G401 (cell line): ENCODE measurements around the gene SIRT1. TPM values are rescaled to one million over a fixed set of nuclear protein-coding genes. Genes with fewer than 3 reads are reported as not detected.
A peak's percentile ranks its signal among the peaks of the same experiment; 100 is the strongest.
"Not testable (repeated sequence)": the region's sequence is repeated elsewhere in the genome, so short reads cannot be mapped to it uniquely, and the experiment has no call there.

Experiments
- DNase-seq: peaks from one replicate; pipeline ENCODE4 v3.0.0-alpha.2; 2015; ENCODE audit warnings: low spot score
- in situ Hi-C: cut with HindIII; loops from 2 replicates; pipeline ENCODE4 v1.10.0; 2016; ENCODE audit warnings: low sequenced_read_pairs, mixed read lengths
- total RNA-seq: library from RNA; depleted of rRNA; stranded (reverse); fragments of >200 nt; shearing (Covaris generic); gene quantifications from 2 replicates; pipeline ENCODE4 v1.2.3, GENCODE V29; 2014; rRNA removed

Gene SIRT1
- total RNA-seq, result 14.8 and 27.2 TPM in 2 replicates

- in situ Hi-C loops, result no loop called here
- peak; percentile 94 for DNase-seq
Measured at GRCh38 chr10:67884313-67884841, at the start of gene SIRT1. Gene SIRT1 (plus strand): TSS chr10:67884656. CDS start chr10:67884722, 66 bp downstream.

- peak; percentile 48 for DNase-seq
- in situ Hi-C loops, result not testable (repeated sequence)
Measured at GRCh38 chr10:67835541-67836394, 48.7 kb upstream of the SIRT1 start.

GRCh38 chr10:67836488-67836887 lies 48.0 kb upstream of the SIRT1 start:
- DNase-seq, result no peak
- in situ Hi-C loops, result no loop called here

- DNase-seq, result no peak
- in situ Hi-C loops, result no loop called here
Measured at GRCh38 chr10:67836972-67837371, 47.5 kb upstream of the SIRT1 start.

DNA sequence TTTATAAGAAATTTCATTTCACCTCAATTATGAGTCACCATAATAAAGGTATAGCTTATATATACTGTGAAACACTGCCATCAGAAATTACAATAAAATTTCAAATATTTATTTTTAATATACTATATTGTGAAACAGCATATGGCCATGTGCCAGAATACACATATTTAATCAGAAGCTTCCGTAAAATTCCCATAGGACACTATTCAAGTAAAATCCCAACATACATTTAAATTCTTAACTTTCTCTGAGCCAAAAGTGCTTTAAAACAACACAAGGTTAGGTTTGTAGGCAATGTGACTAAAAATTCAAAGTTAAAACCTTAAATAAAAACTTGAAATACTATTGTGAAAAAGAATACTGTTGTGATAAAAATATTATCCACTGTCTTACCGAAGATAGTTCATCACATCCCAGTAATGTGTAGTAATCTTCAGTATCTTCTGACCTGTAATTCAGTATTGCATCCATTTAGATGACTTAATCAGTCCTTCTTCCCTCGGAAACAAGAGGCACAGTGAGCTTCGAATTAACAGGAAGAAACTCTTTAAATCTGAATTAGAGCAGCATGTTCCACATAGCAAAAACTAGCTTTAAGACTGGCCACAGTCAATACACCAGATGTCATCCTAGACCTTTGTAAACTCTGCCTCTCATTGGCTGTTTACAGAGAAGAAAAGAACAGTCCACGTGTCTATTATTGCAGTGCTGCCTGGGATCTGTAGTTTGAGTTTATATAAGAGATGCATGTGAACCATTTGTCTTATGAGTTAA lies 46.7 kb upstream of the SIRT1 start, which contains the start of gene DNAJC12:
Gene DNAJC12, minus strand, starts transcription at position 648 of the 774 bp plus-strand sequence. Its CDS starts 177 bp downstream, at position 471.
- DNase-seq, result peak; percentile 97
- in situ Hi-C loops, result no loop called here

GRCh38 chr10:67839511-67839910 lies 44.9 kb upstream of the SIRT1 start:
- in situ Hi-C loops, DNase-seq: not testable (repeated sequence)

DNA sequence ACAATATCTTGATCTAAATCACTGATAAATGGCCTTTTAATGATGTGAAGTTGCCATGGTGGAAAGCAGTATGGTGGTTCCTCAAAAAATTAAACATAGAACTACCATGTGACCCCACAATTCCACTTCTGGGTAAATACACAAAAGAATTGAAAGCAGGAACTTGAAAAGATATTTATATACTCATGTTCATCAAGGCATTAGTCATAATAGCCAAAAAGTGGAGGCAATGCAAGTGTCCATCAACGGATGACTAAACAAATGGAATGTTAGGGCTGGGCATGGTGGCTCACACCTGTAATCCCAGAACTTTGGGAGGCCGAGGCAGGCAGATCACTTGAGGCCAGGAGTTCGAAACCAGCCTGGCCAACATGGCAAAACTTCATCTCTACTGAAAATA lies 44.5 kb upstream of the SIRT1 start:
- DNase-seq, result no peak

DNA sequence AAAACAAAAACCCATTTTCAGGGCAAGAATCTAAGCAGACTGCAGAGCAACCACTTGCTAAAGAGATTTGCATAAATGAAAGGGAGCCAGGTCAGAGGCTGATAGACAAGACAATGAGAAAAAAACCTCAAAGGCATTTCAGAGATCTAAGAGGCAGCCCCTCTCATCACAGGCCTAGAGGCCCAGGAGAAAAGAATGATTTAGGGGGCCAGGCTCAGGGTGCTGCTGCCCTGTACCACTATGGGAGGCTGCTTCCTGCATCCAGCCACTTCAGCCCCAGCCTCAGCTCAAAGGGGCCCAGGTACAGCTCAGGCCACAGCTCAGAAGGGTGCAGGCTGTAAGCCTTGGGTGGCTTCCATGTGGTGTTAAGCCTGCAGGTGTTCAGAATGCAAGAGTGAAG lies 42.7 kb upstream of the SIRT1 start:
- no peak for DNase-seq
- in situ Hi-C loops, result no loop called here

More for the DNA sequence above, 44.5 kb upstream of the SIRT1 start:
- in situ Hi-C loops, result no loop called here

DNA sequence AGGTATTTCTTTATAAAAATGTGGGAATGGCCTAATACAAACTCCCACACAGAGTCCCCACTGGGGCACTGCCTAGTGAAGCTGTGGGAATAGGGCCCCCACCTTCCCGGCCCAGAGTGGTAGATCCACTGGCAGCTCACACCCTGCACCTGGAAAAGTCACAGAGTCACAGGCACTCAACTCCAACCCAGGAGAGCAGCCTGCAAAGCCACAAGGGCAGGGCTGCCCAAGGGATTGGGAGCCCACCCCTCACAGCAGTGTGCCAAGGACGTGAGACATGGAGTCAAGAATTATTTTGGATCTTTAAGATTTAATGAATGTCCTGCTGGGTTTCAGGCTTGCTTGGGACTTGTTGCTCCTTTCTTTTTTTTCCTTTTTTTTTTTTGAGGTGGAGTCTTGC lies 41.2 kb upstream of the SIRT1 start:
- no peak for DNase-seq
- in situ Hi-C loops, result no loop called here

- in situ Hi-C loops, result no loop called here
Measured at GRCh38 chr10:67849331-67850011, 35.0 kb upstream of the SIRT1 start.

DNA sequence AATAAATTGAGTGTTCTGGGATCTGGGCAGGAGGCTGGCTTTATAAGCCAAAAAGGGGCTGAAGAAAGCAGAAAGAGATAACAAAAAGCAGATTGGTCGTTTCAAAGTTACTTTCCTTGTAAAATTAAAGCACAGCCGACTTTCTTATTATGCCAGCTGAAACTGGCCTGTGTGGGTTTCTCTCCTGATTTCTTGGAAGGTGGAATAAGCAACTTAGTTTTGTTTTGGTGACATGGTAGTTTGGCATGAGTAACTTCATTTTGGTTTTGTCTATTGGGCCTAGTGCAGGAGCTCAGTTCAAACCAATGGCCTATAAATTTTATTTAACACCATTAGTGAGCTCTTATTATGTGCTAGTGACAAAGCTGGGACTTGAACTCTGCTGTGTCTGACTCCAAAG lies 33.3 kb upstream of the SIRT1 start:
- no peak for DNase-seq
- in situ Hi-C loops, result no loop called here

More at GRCh38 chr10:67849331-67850011, 35.0 kb upstream of the SIRT1 start:
- peak; percentile 97 for DNase-seq

DNA sequence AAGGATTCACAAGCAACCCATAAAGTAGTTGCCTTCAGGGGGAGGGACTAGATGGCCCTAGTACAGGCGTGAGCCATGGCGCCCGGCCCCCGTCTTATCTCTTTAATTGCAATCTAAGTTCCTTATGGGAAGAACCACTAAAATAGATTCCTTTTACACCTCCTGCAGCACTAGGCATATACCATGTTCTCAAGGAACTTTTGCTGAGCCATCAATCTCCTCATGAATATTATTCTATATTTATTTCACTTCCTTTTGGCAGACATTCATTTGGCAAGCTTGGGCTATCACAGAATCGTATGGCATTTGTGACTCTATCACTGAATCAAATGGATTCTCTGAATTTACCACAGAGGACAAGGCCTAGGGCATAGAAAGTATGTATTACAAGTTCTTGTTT lies 31.7 kb upstream of the SIRT1 start:
- in situ Hi-C loops, result no loop called here
- DNase-seq, result no peak

- in situ Hi-C loops, result no loop called here
- no peak for DNase-seq
Measured at GRCh38 chr10:67853512-67853911, 30.9 kb upstream of the SIRT1 start.

- in situ Hi-C loops, result no loop called here
- no peak for DNase-seq
Measured at GRCh38 chr10:67858971-67859370, 25.5 kb upstream of the SIRT1 start.

- DNase-seq, result no peak
- in situ Hi-C loops, result no loop called here
Measured at GRCh38 chr10:67861750-67862432, 22.6 kb upstream of the SIRT1 start.

GRCh38 chr10:67863094-67863493 lies 21.4 kb upstream of the SIRT1 start:
- no peak for DNase-seq
- in situ Hi-C loops, result no loop called here

GRCh38 chr10:67864607-67865371 lies 19.7 kb upstream of the SIRT1 start:
- no peak for DNase-seq
- in situ Hi-C loops, result no loop called here

- in situ Hi-C loops, result no loop called here
- DNase-seq, result no peak
Measured at GRCh38 chr10:67868132-67868531, 16.3 kb upstream of the SIRT1 start.
